HG02798 (cell line): ENCODE measurements around the gene SYT2.
"Not testable (repeated sequence)": the region's sequence is repeated elsewhere in the genome, so short reads cannot be mapped to it uniquely, and the experiment has no call there.

Source experiments
- ATAC-seq: cut with Tn5 transposase; IDR thresholded peaks from one replicate; pipeline ENCODE4 v1.9.1; 2021; ENCODE audit warnings: mild to moderate bottlenecking; ENCODE audit not compliant: unreplicated experiment, poor library complexity

SYT2 gene

GRCh38 chr1:202600432-202601041 is 109.7 kb downstream of the SYT2 start:
- no peak for ATAC-seq

GRCh38 chr1:202599669-202600431 is 110.4 kb downstream of the SYT2 start:
- ATAC-seq, result peak; percentile 71

- ATAC-seq, result no peak
Observed at GRCh38 chr1:202597090-202597761, 113.0 kb downstream of the SYT2 start.

- ATAC-seq, result no peak
Observed at GRCh38 chr1:202596638-202597037, 113.6 kb downstream of the SYT2 start.

GRCh38 chr1:202593845-202594244 is 116.4 kb downstream of the SYT2 start:
- ATAC-seq, result no peak

- ATAC-seq, result no peak
Observed at GRCh38 chr1:202592146-202592545, 118.1 kb downstream of the SYT2 start.

GRCh38 chr1:202591515-202591914 is 118.7 kb downstream of the SYT2 start:
- ATAC-seq, result no peak

GRCh38 chr1:202590975-202591411 is 119.3 kb downstream of the SYT2 start:
- no peak for ATAC-seq

GRCh38 chr1:202590126-202590525 is 120.1 kb downstream of the SYT2 start:
- ATAC-seq, result no peak

GRCh38 chr1:202589190-202589930 is 120.9 kb downstream of the SYT2 start:
- ATAC-seq, result no peak

- no peak for ATAC-seq
Observed at GRCh38 chr1:202588503-202589189, 121.6 kb downstream of the SYT2 start.

- no peak for ATAC-seq
Observed at GRCh38 chr1:202587859-202588485, 122.3 kb downstream of the SYT2 start.

- ATAC-seq, result no peak
Observed at GRCh38 chr1:202586871-202587270, 123.4 kb downstream of the SYT2 start.

GRCh38 chr1:202586018-202586821 is 124.0 kb downstream of the SYT2 start:
- ATAC-seq, result no peak

- ATAC-seq, result no peak
Observed at GRCh38 chr1:202585590-202585933, 124.7 kb downstream of the SYT2 start.

GRCh38 chr1:202584707-202585589 is 125.3 kb downstream of the SYT2 start:
- no peak for ATAC-seq

GRCh38 chr1:202582350-202582749 is 127.9 kb downstream of the SYT2 start:
- ATAC-seq, result not testable (repeated sequence)

GRCh38 chr1:202580619-202581018 is 129.6 kb downstream of the SYT2 start:
- no peak for ATAC-seq
